HG02840 (cell line): ENCODE data around the gene RERE.
"Not testable (repeated sequence)": the region's sequence is repeated elsewhere in the genome, so short reads cannot be mapped to it uniquely, and the experiment has no call there.

ENCODE experiments used
- ATAC-seq: cut with Tn5 transposase; IDR thresholded peaks from one replicate; pipeline ENCODE4 v1.9.1; 2021; ENCODE audit warnings: mild to moderate bottlenecking, moderate library complexity, moderate number of reproducible peaks; ENCODE audit not compliant: unreplicated experiment, low FRiP score

RERE gene

GRCh38 chr1:8597455-8597854 is 220.0 kb downstream of the RERE start:
- ATAC-seq, result no peak

DNA sequence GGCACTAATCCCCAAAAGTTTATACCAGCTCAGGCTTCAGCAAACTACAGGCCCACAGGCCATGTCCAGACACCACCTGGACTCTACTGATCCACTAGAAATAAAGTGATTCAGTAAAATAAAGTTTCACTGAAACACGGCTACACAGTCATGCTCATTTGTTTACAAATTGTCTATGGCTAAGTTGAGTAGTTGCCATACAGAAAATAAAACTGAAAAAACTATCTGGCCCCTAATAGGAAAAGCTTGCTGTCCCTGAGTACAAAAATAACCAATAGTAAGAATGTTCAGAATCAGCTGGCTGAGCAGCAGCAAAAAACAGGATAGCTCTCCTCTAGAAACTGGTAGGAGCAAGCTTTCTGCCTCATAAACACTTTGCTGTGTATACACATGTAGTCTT is 221.5 kb downstream of the RERE start:
- no peak for ATAC-seq

GRCh38 chr1:8595332-8595731 is 222.1 kb downstream of the RERE start:
- no peak for ATAC-seq

GRCh38 chr1:8593292-8593691 is 224.1 kb downstream of the RERE start:
- ATAC-seq, result not testable (repeated sequence)

DNA sequence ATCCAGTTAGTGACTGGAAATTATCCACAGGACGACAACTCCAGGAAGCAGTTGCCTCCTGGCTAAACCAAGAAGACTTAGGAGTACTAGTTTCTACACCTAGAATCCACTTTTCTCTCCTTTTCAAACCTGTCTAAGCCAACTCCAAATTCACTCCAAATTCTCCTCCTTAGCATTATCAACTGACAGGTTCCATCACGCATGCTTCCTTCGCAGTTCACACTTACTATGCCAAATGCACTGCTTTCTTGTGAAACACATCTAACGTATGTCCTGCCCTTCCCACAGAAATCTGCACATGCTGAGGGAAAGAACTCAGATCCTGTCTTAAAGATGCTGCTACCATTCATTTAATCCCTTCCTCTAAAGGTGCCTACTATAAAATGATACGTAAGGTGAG is 225.9 kb downstream of the RERE start:
- ATAC-seq, result no peak

DNA sequence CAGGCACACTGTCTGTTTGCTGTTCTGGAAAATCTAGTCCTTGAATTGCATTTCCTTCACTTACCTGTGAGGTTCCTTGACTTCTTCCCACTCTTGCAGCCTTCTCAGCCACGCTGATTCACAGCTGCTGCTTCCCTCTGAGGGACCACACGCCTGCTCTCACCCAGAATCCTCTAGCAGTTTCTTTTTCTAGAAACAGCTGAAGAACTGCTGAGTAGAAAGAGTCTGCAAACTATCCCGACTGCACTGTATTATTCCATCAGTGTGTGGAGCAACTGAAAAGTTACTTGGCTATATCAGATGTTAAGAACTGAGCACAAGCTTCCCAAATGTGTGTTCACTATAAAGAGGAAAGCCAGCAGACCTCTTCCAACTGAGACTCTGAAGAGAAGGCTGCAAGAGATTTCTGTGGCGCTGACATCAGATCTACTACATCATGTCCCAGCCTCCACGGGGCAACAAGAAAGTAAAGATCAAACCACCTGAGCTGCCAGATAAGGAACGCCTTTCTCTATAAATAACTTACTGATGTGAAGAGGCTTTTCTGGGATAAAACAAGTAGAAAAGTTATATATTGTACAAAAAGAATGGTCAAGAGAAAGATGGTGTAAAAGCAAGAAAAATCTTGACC is 226.6 kb downstream of the RERE start:
- ATAC-seq, result no peak

- no peak for ATAC-seq
These were observed 227.9 kb downstream of the RERE start for GRCh38 chr1:8589571-8589970.

DNA sequence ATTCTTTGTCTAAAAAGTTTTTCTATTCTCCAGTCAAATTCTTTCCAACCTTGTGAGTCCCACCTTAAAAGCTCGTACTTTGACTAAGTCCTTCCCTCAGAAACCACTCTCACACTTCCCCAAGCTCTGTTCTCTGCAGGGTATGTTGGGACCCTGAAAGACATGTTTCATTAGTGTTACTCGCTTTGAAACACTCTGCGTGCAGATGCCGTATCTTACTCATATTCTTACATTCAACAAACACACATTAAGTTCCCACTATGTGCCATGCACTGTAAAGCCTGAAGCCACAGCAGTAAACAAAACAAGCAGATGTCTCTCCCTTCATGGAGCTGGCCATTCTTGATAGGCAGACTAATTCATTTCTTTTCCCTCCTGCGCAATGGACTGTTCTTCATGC is 229.7 kb downstream of the RERE start:
- no peak for ATAC-seq

DNA sequence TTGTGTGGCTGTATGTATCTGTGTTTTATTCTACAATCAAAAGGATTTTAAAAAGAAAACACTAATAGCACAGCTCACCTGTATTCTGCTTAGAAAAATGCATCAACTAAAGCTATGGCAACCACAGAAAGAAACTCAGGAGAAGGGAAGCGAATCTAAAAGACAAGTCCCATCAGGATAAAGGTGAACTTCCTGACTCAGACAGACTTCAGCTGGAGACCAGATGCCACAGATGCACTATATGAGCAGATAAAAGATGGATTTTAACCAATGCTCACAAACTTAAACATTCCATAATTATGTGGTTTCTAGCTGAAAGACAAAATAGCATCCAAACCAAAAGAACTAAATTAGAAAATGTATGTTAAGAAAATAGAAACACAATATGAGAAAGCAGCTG is 231.0 kb downstream of the RERE start:
- no peak for ATAC-seq

DNA sequence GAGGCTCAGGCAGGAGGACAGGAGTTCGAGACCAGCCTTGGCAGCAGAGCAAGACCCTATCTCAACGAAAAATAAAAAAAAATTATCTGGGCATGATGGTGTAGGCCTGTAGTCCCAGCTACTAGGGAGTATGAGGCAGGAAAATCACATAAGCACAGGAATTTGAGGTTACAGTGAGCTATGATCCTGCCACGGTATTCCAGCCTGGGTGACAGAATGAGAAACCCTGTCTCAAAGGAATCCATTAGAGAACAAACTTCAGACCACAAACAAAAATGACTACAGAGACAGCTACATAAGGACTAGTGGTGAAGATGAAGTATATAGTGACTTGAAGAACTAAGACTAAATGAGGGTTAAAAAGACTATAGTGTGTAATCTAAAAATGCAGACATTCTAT is 233.1 kb downstream of the RERE start:
- ATAC-seq, result no peak

DNA sequence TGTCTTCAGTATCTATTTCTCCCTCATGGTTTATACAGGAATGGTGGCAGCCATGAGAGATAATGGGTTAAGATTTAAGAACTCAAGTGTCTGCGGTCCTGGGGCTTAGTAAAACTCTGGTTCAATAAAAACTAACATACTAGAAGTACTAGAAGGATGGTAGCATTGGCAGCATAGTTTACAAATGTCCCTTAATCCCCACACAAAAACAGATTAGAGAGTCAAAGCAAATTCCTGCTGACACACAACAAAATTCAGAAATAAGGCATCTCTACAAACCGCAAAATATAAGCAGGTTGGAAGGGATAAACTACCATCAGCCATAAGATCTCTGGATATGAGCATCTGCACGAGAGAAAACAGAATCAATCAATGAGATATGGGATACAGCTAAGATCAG is 234.4 kb downstream of the RERE start:
- no peak for ATAC-seq

DNA sequence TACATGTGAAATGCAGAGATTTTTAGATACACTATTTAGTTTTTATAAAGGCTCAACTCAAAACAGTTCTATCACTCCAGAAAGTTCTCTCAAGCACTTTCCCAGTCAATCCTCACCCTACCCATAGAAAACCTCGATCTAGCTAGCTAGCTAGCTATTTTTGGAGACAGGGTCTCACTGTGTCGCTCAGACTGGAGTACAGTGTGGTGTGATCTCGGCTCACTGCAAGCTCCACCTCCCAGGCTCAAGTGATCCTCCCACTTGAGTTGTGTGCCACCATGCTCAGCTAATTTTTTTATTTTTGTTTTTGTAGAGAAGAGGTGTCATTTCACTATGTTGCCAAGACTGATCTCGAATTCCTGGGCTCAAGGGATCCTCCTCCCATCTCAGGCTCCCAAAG is 236.9 kb downstream of the RERE start:
- ATAC-seq, result no peak

DNA sequence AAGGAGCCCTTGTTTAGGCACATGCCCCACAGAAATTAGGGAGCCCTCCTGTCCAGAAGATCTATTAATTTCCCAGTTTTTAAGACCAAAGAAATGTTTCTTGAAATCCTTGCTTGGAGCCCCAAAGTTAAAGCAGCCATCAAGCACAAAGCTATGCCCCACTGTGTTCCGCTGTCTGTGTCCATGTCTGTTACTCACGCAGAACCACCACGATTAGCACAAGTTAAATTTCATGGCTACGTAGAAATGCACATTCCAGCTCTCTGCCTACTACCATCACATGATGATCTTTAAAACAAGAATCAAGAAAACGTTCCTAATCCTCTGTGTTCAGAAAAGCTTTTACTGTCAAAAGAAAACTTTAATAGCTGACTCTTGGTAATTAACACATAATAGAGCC is 238.5 kb downstream of the RERE start:
- ATAC-seq, result no peak

DNA sequence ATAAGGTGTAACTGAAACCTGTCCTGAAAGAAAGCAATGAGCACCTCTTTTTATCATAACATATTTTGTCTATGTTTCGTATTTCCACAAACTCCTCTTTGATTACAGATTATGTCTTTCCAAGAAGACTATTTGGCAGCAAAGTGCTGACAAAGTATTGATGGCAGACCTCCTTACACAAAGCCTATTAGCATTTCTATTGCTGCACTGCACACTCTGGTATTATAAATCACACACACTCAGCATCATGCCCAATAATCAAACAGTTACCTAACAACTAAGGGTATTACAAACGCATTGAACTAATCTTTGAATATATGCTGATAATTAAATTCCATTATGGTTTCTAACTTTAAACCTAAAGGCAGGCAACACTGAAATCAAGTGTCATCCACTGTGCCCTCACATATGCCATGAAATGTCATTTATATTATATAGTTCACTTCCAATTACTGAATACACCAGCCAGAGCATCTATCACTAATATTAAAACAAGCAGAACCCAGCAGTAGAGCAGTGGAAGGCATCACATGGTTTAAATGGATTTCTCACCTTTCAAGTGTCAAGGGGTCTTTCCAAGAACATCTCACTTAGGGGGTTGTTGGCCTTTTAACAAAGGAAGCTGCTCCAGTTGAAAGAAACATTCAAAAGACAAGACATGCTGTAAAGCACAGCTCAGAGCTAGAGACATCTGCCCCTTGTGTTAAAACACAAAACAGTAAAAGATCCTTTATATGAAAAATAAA is 239.1 kb downstream of the RERE start:
- ATAC-seq, result no peak

- no peak for ATAC-seq
These were observed 242.5 kb downstream of the RERE start for GRCh38 chr1:8574985-8575384.

GRCh38 chr1:8572106-8572505 is 245.3 kb downstream of the RERE start:
- ATAC-seq, result no peak

GRCh38 chr1:8571200-8571984 is 246.0 kb downstream of the RERE start:
- ATAC-seq, result no peak

DNA sequence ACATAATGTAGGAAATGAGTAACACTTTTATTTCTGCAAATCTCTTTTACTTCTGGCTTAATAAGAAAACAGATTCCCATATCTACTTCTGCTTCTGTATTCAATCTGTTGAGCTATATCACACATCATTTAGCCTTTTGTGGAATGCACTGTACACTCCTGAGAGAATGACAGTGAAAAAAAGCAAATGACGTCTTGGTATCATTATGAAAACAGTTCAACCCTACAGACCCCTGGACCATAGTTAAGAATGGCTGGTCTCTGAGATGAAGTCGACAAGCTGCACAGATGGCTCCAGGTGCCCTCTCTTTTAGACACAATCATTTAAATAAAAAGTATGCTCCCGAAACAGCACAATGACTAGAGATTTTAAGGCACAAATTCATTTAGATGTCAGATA is 247.0 kb downstream of the RERE start:
- ATAC-seq, result no peak

DNA sequence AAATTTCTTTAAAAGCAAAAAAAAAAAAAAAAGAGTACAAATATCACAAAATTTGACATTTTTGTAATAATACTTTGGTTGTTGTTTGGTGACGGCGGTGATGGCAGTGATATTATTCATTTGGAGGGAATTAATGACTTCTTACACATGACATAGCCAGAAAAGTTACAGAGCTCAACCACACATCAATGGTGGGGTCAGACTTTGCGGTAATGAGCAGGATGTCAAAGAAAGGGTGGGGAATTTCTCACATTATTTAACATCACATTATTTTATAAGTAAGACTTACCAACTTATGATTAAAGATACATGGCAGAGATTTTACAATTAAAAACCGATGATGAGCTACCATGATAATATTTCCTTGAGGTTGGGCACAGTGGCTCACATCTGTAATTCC is 248.2 kb downstream of the RERE start:
- ATAC-seq, result no peak

- ATAC-seq, result no peak
These were observed 248.6 kb downstream of the RERE start for GRCh38 chr1:8568837-8569236.

DNA sequence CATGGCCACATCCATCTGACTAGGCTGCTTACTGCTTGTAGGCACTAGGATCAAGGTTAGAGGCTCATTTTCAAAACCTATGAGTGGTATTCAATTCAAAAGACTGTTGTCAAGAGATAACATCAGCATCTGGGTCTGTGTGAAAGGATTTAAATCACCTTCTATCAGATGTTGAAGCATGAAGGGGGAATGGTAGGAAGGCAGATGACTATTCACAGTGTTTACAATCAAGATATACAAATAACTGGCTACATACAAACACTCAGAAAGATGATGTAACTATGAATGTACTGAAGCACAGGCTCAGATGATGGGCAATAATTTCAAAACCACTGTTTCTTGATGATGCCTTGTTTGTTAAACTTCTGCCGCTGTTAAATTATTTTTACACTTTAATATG is 250.3 kb downstream of the RERE start:
- no peak for ATAC-seq

- ATAC-seq, result no peak
These were observed 251.6 kb downstream of the RERE start for GRCh38 chr1:8565802-8566201.
